Panc1 (cell line): Measurements from ENCODE around the gene FANK1. TPM values are rescaled to one million over a fixed set of nuclear protein-coding genes. Genes with fewer than 3 reads are reported as not detected.

Source experiments
- ATAC-seq: fragments of 200-7000 bp; cut with Tn5 transposase; 2 replicates; pipeline ENCODE4 v1.9.1; 2020; ENCODE audit warnings: mild to moderate bottlenecking, moderate library complexity
- BruUV-seq: library from RNA; stranded (reverse); fragments of 400-500 nt; replicated peaks from 2 replicates; lab custom pipeline; 2021; lab: Mats Ljungman, UMichigan
- CTCF ChIA-PET: fragments of 300-600 bp; sonication (Branson Sonifier 250); formaldehyde crosslinking; loops from one replicate; lab custom pipeline; 2022; ENCODE audit warnings: antibody characterized with exemption; lab: Charles Lee
- POLR2A ChIA-PET: fragments of 300-600 bp; sonication (Branson Sonifier 250); formaldehyde crosslinking; loops from one replicate; lab custom pipeline; 2022; ENCODE audit warnings: antibody characterized with exemption; lab: Charles Lee
- DNase-seq: peaks from one replicate; pipeline ENCODE4 v3.0.0-alpha.2; 2010; ENCODE audit warnings: low read depth, low spot score
- H3K27ac ChIP-seq: 2 replicates; pipeline ENCODE4 v1.5.1; 2011; ENCODE audit warnings: mild to moderate bottlenecking, low read length, inconsistent platforms
- H3K27me3 ChIP-seq: fragments of 200-500 bp; sonication (Bioruptor generic); 2 replicates; pipeline ENCODE4 v1.6.0; 2014; ENCODE audit warnings: low read length, inconsistent platforms; ENCODE audit not compliant: control insufficient read depth, insufficient read depth
- H3K36me3 ChIP-seq: fragments of 200-500 bp; sonication (Bioruptor generic); 2 replicates; pipeline ENCODE4 v1.5.1; 2014; ENCODE audit warnings: inconsistent platforms, mild to moderate bottlenecking, low read length, moderate library complexity; ENCODE audit not compliant: control insufficient read depth, insufficient read depth
- H3K4me1 ChIP-seq: 2 replicates; pipeline ENCODE4 v1.5.1; 2011; ENCODE audit warnings: inconsistent platforms, mild to moderate bottlenecking, low read length, moderate library complexity; ENCODE audit not compliant: control insufficient read depth, insufficient read depth
- H3K4me3 ChIP-seq, 2 experiments: 2 replicates each; pipeline ENCODE4 v1.5.1; 2011 to 2012; ENCODE audit warnings: low read depth in 2 of 2, low read length in 2 of 2, mild to moderate bottlenecking in 2 of 2, inconsistent platforms in 1 of 2, moderate library complexity in 1 of 2
- H3K9me3 ChIP-seq: fragments of 200-500 bp; sonication (Bioruptor generic); 2 replicates; pipeline ENCODE4 v1.5.1; 2014; ENCODE audit warnings: low read depth, mild to moderate bottlenecking, inconsistent platforms, low read length, moderate library complexity; ENCODE audit not compliant: control insufficient read depth, insufficient read depth
- POLR2AphosphoS5 ChIP-seq: IDR thresholded peaks from 2 replicates; pipeline ENCODE4 v1.6.1; 2012; ENCODE audit warnings: mild to moderate bottlenecking, low read depth, low read length, moderate library complexity
- REST ChIP-seq, 2 experiments: IDR thresholded peaks; 2 replicates each; pipeline ENCODE4 v1.6.1; 2011 to 2012; ENCODE audit warnings: low read depth in 2 of 2, control low read depth in 1 of 2, low read length in 1 of 2, mild to moderate bottlenecking in 1 of 2, moderate library complexity in 1 of 2; ENCODE audit not compliant: insufficient read depth in 1 of 2
- SIN3A ChIP-seq: IDR thresholded peaks from 2 replicates; pipeline ENCODE4 v1.6.1; 2012; ENCODE audit warnings: low read depth, mild to moderate bottlenecking, low read length, moderate library complexity, borderline replicate concordance; ENCODE audit not compliant: insufficient read depth
- TCF7L2 ChIP-seq: IDR thresholded peaks from 2 replicates; pipeline ENCODE4 v1.6.1; 2011; ENCODE audit warnings: mild to moderate bottlenecking, low read depth, low read length, inconsistent platforms
- in situ Hi-C: cut with HindIII; loops from 2 replicates; pipeline ENCODE4 v1.10.0; 2016; ENCODE audit warnings: low sequenced_read_pairs, low pct_unique_long_range_greater_than_20kb
- intact Hi-C: fragments of 100-400 bp; cut with micrococcal nuclease; formaldehyde crosslinking; loops from one replicate; pipeline ENCODE4 v1.10.0; 2022; ENCODE audit not compliant: unreplicated experiment
- total RNA-seq: library from RNA; stranded (reverse); gene quantifications from one replicate; pipeline ENCODE4 v1.2.1, GENCODE V29; 2021; ENCODE audit not compliant: unreplicated experiment
- TF ChIP-seq, protein P1 (sequence below): fragments of 450-650 bp; IDR thresholded peaks from 2 replicates; pipeline ENCODE4 v1.5.1; 2017; ENCODE audit warnings: mild to moderate bottlenecking

The FANK1 gene
- total RNA-seq, 1 experiment from 2014 or later: 19.1 TPM

DNA sequence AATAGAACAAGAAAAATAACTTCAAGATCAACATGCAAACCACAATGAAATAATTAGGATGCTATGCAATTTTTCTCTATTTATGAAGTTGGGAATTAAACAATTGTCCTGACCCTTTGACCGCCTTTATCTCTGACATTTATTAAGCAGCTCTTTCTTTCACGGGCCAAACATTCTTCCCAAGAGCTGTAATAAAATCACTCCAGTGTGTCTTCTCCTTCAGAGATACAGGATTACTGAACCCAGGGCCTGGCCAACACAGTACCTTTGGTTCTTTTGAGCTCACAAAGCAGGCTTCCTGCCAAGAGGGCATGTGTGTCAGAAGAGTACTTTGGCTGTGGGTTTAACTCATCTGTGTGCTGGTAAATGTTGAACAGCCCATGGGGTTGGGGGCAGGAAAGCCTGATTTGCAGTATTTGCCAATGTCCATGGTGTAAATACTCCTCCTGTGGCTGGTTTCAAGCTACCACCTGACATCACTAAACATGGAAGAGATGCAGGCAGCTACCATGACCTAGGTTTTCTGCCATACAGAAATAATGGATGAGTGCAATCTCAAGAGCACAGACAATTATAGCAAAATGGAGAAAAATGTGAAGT, 121.7 kb downstream of the FANK1 start:
- H3K27me3 ChIP-seq: no peaks in the 10 kb centered on the region
- ChIA-PET POLR2A (no interaction called here), CTCF (no interaction called here)
- H3K4me3 ChIP-seq: no peak overlapping the region
- BruUV-seq: no TSS peak
- intact Hi-C loops: no loop called here
- H3K9me3 ChIP-seq: peaks cover 9% of the 10 kb centered on the region; the same call in 1 of the 2 replicates
- H3K27ac ChIP-seq: no peak overlapping the region
- no peaks in the 10 kb centered on the region for H3K36me3 ChIP-seq
- TF ChIP-seq, protein P1, sequence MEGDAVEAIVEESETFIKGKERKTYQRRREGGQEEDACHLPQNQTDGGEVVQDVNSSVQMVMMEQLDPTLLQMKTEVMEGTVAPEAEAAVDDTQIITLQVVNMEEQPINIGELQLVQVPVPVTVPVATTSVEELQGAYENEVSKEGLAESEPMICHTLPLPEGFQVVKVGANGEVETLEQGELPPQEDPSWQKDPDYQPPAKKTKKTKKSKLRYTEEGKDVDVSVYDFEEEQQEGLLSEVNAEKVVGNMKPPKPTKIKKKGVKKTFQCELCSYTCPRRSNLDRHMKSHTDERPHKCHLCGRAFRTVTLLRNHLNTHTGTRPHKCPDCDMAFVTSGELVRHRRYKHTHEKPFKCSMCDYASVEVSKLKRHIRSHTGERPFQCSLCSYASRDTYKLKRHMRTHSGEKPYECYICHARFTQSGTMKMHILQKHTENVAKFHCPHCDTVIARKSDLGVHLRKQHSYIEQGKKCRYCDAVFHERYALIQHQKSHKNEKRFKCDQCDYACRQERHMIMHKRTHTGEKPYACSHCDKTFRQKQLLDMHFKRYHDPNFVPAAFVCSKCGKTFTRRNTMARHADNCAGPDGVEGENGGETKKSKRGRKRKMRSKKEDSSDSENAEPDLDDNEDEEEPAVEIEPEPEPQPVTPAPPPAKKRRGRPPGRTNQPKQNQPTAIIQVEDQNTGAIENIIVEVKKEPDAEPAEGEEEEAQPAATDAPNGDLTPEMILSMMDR: no peak
- TF ChIP-seq SIN3A: no peak
- TF ChIP-seq REST (IDR thresholded peaks at IDR 0.05; ENCODE audit: insufficient read depth in 1 of 2, low read depth in 2 of 2, low read length in 1 of 2): no peak
- no peak for TF ChIP-seq TCF7L2
- TF ChIP-seq POLR2AphosphoS5: no peak
- DNase-seq (no peak), ATAC-seq (no peak)
- peaks cover 10% of the 10 kb centered on the region for H3K4me1 ChIP-seq
- in situ Hi-C loops: no loop called here

DNA sequence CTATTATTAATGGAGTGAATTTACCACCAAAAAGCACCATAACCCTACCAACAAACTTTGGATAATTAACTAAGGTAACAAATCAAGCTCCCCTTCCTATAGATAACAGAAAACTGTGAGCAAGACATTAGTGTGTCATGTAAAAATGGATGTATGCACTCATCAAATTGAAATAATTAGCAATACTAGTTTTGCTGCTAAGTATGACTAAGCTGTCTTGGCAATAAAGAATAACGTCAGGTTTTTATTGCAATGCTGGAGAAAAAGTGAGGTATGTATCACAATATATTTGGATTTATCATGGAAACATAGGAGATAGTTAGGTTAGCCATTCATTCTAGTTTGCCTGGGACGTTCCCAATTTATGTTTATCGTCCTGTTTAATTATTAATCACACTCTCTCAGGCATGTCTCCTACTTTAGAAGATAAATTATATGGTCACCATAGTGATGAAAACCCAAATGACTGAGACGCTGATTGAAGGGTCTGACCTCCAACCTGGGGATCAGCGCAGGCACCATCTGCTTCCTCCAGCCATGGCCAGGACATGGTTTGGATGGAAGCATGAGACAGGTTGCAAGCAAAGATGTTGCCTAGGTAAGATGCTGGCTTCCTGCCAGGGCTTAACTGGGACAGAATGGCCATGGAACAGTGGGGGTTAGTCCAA, 125.6 kb downstream of the FANK1 start:
- peaks cover 14% of the 10 kb centered on the region; the same call in 1 of the 2 replicates for H3K9me3 ChIP-seq
- no peak overlapping the region for H3K4me3 ChIP-seq
- no peak for DNase-seq
- no TSS peak for BruUV-seq
- H3K4me1 ChIP-seq: no peaks in the 10 kb centered on the region
- POLR2A ChIA-PET: no interaction called here
- CTCF ChIA-PET: no interaction called here
- in situ Hi-C loops (no loop called here), intact Hi-C loops (no loop called here)
- no peak for ATAC-seq
- H3K27ac ChIP-seq: no peak overlapping the region
- no peaks in the 10 kb centered on the region for H3K36me3 ChIP-seq
- TF ChIP-seq POLR2AphosphoS5: no peak
- no peaks in the 10 kb centered on the region for H3K27me3 ChIP-seq

GRCh38 chr10:126022841-126023240, 126.5 kb downstream of the FANK1 start:
- no TSS peak for BruUV-seq
- no peaks in the 10 kb centered on the region for H3K27me3 ChIP-seq
- ATAC-seq: no peak
- CTCF ChIA-PET: no interaction called here
- TF ChIP-seq REST (IDR thresholded peaks at IDR 0.05; ENCODE audit: insufficient read depth in 1 of 2, low read depth in 2 of 2, low read length in 1 of 2) (no peak), TCF7L2 (no peak), SIN3A (no peak), POLR2AphosphoS5 (no peak)
- TF ChIP-seq, protein P1: no peak
- H3K4me3 ChIP-seq: no peak overlapping the region
- no peaks in the 10 kb centered on the region for H3K4me1 ChIP-seq
- no peaks in the 10 kb centered on the region for H3K36me3 ChIP-seq
- intact Hi-C loops (no loop called here), in situ Hi-C loops (no loop called here)
- no peak overlapping the region for H3K27ac ChIP-seq
- H3K9me3 ChIP-seq: peaks cover 14% of the 10 kb centered on the region; the same call in 1 of the 2 replicates
- DNase-seq: no peak
- POLR2A ChIA-PET: no interaction called here
